CD14-positive monocyte (primary cell): ENCODE data around the gene TFDP2. TPM values are rescaled to one million over a fixed set of nuclear protein-coding genes. Genes with fewer than 3 reads are reported as not detected.

ENCODE experiments used
- DNase-seq, 3 donors: peaks; one replicate each; pipeline ENCODE4 v3.0.0-alpha.2; 2011 to 2022
- H2AFZ ChIP-seq: 2 replicates; pipeline ENCODE4 v1.6.0; 2012; ENCODE audit warnings: mild to moderate bottlenecking, low read depth, low read length, inconsistent platforms; ENCODE audit not compliant: insufficient read depth, poor library complexity, severe bottlenecking
- H3K27ac ChIP-seq, 2 donors: 1 replicate in 1 of 2; 2 replicates in 1 of 2; pipeline ENCODE4 v1.5.1; 2012 to 2013; ENCODE audit warnings: low read length in 2 of 2, control low read depth in 1 of 2, inconsistent platforms in 1 of 2, low read depth in 1 of 2, mild to moderate bottlenecking in 1 of 2
- H3K27me3 ChIP-seq, 2 donors: one replicate each; pipeline versions ENCODE4 v1.6.0 to v1.6.1; 2011 to 2013; ENCODE audit warnings: low read length in 2 of 2; ENCODE audit not compliant: control insufficient read depth in 2 of 2, insufficient read depth in 2 of 2
- H3K36me3 ChIP-seq, 2 donors: replicated peaks in 1 of 2; 1 replicate in 1 of 2; 2 replicates in 1 of 2; pipeline versions ENCODE4 v1.5.1 to v1.6.1; 2012 to 2013; ENCODE audit warnings: low read length in 2 of 2, control low read depth in 1 of 2, inconsistent platforms in 1 of 2, mild to moderate bottlenecking in 1 of 2; ENCODE audit not compliant: insufficient read depth in 2 of 2, control insufficient read depth in 1 of 2
- H3K4me1 ChIP-seq, 2 donors: 1 replicate in 1 of 2; 2 replicates in 1 of 2; pipeline versions ENCODE4 v1.5.1 to v1.6.1; 2012 to 2013; ENCODE audit warnings: low read length in 2 of 2, control low read depth in 1 of 2, inconsistent platforms in 1 of 2, mild to moderate bottlenecking in 1 of 2, moderate library complexity in 1 of 2; ENCODE audit not compliant: insufficient read depth in 2 of 2, control insufficient read depth in 1 of 2
- H3K4me2 ChIP-seq: replicated peaks from 2 replicates; pipeline ENCODE3; 2012; ENCODE audit warnings: low read length, moderate library complexity, mild to moderate bottlenecking; ENCODE audit not compliant: poor library complexity, severe bottlenecking; ENCODE audit errors: extremely low read depth
- H3K4me3 ChIP-seq, 3 experiments: fragments of 200-600 bp in 1 of 3; sonication (generic) in 1 of 3; replicated peaks in 1 of 3; 1 replicate in 2 of 3; 2 replicates in 1 of 3; pipeline ENCODE4 v1.5.1; 2011 to 2013; ENCODE audit warnings: low read length in 3 of 3, mild to moderate bottlenecking in 3 of 3, control low read depth in 2 of 3, low read depth in 2 of 3, inconsistent platforms in 1 of 3, moderate library complexity in 1 of 3
- H3K79me2 ChIP-seq: 2 replicates; pipeline ENCODE4 v1.6.0; 2012; ENCODE audit warnings: mild to moderate bottlenecking, control low read depth, inconsistent platforms, low read length, moderate library complexity; ENCODE audit not compliant: insufficient read depth
- H3K9ac ChIP-seq: 2 replicates; pipeline ENCODE4 v1.6.0; 2017; ENCODE audit warnings: low read length, mild to moderate bottlenecking; ENCODE audit not compliant: insufficient read depth, poor library complexity, severe bottlenecking
- H3K9me3 ChIP-seq, 2 donors: replicated peaks in 1 of 2; 1 replicate in 1 of 2; 2 replicates in 1 of 2; pipeline versions ENCODE4 v1.5.1 to v1.6.1; 2012 to 2013; ENCODE audit warnings: low read length in 2 of 2, control low read depth in 1 of 2; ENCODE audit not compliant: control insufficient read depth in 1 of 2, insufficient read depth in 1 of 2
- H4K20me1 ChIP-seq: 2 replicates; pipeline ENCODE4 v1.6.0; 2012; ENCODE audit warnings: mild to moderate bottlenecking, low read length, control low read depth, moderate library complexity; ENCODE audit not compliant: insufficient read depth
- H3K27ac Mint-ChIP-seq, 7 donors: one replicate each; pipeline ENCODE4 v1.8.0; 2020; ENCODE audit warnings: mild to moderate bottlenecking in 7 of 7, mixed read lengths in 7 of 7, moderate library complexity in 6 of 7, inconsistent platforms in 2 of 7
- H3K27me3 Mint-ChIP-seq, 3 donors: one replicate each; pipeline ENCODE4 v1.8.0; 2021 to 2022; ENCODE audit warnings: low read depth in 3 of 3, mild to moderate bottlenecking in 3 of 3, mixed read lengths in 3 of 3, moderate library complexity in 3 of 3, inconsistent platforms in 1 of 3
- H3K36me3 Mint-ChIP-seq, 2 donors: one replicate each; pipeline ENCODE4 v1.8.0; 2020; ENCODE audit warnings: mixed read lengths in 2 of 2, inconsistent platforms in 1 of 2, mild to moderate bottlenecking in 1 of 2
- H3K4me1 Mint-ChIP-seq: one replicate; pipeline ENCODE4 v1.8.0; 2020; ENCODE audit warnings: mild to moderate bottlenecking, mixed read lengths
- H3K4me3 Mint-ChIP-seq, 2 donors: one replicate each; pipeline ENCODE4 v1.8.0; 2020; ENCODE audit warnings: mild to moderate bottlenecking in 2 of 2, mixed read lengths in 2 of 2, moderate library complexity in 1 of 2
- H3K9me3 Mint-ChIP-seq, 7 donors: one replicate each; pipeline ENCODE4 v1.8.0; 2020 to 2022; ENCODE audit warnings: mixed read lengths in 7 of 7, mild to moderate bottlenecking in 6 of 7, moderate library complexity in 6 of 7, inconsistent platforms in 2 of 7
- CTCF ChIP-seq: fragments of 200-600 bp; IDR thresholded peaks from one replicate; pipeline ENCODE4 v1.8.0; 2022; ENCODE audit warnings: antibody characterized with exemption, mild to moderate bottlenecking
- WGBS: methylation state at CpG from one replicate; pipeline ENCODE4 v1.1.5; 2013; ENCODE audit warnings: missing lambda C conversion rate; ENCODE audit not compliant: insufficient coverage; 5-methylcytosine and 5-hydroxymethylcytosine counted together
- intact Hi-C, 2 donors: fragments of 100-400 bp; cut with micrococcal nuclease; formaldehyde crosslinking; loops; one replicate each; pipeline versions ENCODE4 v1.15.0 to v1.15.1; 2023
- polyA plus RNA-seq, 3 donors: library from polyadenylated mRNA; depleted of rRNA in 1 of 3; unstranded in 2 of 3; stranded (reverse) in 1 of 3; fragments of 300-500 nt in 2 of 3; fragments of >200 nt in 1 of 3; fragmentation: Illumina TruSeq in 2 of 3; gene quantifications; 1 replicate in 2 of 3; 2 replicates in 1 of 3; pipeline ENCODE4 v1.2.3, GENCODE V29; 2012 to 2021

The TFDP2 gene
- polyA plus RNA-seq, 3 donors, result 1.1 to 3.5 (median 1.7) TPM

GRCh38 chr3:142000325-142000870, 148.9 kb downstream of the TFDP2 start:
- Mint-ChIP-seq H3K36me3 (peaks cover 0 to 5% of the 10 kb centered on the region in 2 donors), H3K27ac (no peak overlapping the region), H3K27me3 (no peaks in the 10 kb centered on the region), H3K4me3 (no peak overlapping the region), H3K9me3 (no peaks in the 10 kb centered on the region), H3K4me1 (peaks cover 5% of the 10 kb centered on the region)
- no peak overlapping the region for H3K4me3 ChIP-seq
- H3K9me3 ChIP-seq, result no peaks in the 10 kb centered on the region
- no peak overlapping the region for H3K27ac ChIP-seq
- no peak for TF ChIP-seq CTCF
- intact Hi-C loops, result no loop called here
- no peaks in the 10 kb centered on the region for H4K20me1 ChIP-seq
- H3K79me2 ChIP-seq, result no peaks in the 10 kb centered on the region
- H2AFZ ChIP-seq, result no peak overlapping the region
- H3K4me1 ChIP-seq, result no peaks in the 10 kb centered on the region
- H3K4me2 ChIP-seq, result no peak overlapping the region
- no peak overlapping the region for H3K9ac ChIP-seq
- DNase-seq, result no peak
- H3K27me3 ChIP-seq, result no peaks in the 10 kb centered on the region
- 85% methylated on average over 2 of the region's 2 CpGs for WGBS
- no peaks in the 10 kb centered on the region for H3K36me3 ChIP-seq

GRCh38 chr3:141998669-141999290, 150.6 kb downstream of the TFDP2 start:
- TF ChIP-seq CTCF, result no peak
- no peak overlapping the region for H3K4me3 ChIP-seq
- Mint-ChIP-seq H3K9me3 (no peaks in the 10 kb centered on the region), H3K36me3 (no peaks in the 10 kb centered on the region), H3K4me1 (peaks cover 7% of the 10 kb centered on the region), H3K27ac (peak overlapping the region in 1 of 7 donors; percentile 52), H3K27me3 (no peaks in the 10 kb centered on the region), H3K4me3 (no peak overlapping the region)
- no peak overlapping the region for H3K4me2 ChIP-seq
- H3K9ac ChIP-seq, result no peak overlapping the region
- no peak overlapping the region for H3K27ac ChIP-seq
- intact Hi-C loops, result no loop called here
- no peaks in the 10 kb centered on the region for H3K36me3 ChIP-seq
- H3K79me2 ChIP-seq, result no peaks in the 10 kb centered on the region
- WGBS, result no CpG with 5 or more reads among the region's 4 CpGs
- no peaks in the 10 kb centered on the region for H3K9me3 ChIP-seq
- H2AFZ ChIP-seq, result no peak overlapping the region
- no peak for DNase-seq
- no peaks in the 10 kb centered on the region for H3K27me3 ChIP-seq
- H4K20me1 ChIP-seq, result no peaks in the 10 kb centered on the region
- H3K4me1 ChIP-seq, result no peaks in the 10 kb centered on the region
